ENCODE results near the gene SLC25A19.
A peak's percentile ranks its signal among the peaks of the same experiment; 100 is the strongest.
"Not testable (repeated sequence)": the region's sequence is repeated elsewhere in the genome, so short reads cannot be mapped to it uniquely, and the experiment has no call there.

Gene SLC25A19

DNA sequence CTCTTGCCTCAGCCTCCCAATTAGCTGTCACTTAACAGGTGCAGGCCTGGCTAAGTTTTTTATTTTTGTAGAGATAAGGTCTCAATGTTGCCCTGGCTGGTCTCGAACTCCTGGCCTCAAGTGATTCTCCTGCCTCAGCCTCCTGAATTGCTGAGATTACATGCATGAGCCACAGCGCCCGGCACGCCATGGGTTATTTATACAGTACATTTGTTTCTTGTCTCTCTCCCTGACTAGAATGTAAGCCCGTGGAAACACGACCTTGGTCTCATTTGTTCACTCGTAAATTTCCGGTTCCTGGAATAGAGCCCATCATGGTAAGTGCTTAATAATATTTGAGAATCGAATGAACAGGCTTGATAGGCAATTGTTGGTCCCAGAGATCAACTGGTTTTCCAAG lies 2.0 kb downstream of the SLC25A19 start:
- peak overlapping the region; percentile 77 for H3K27ac ChIP-seq

DNA sequence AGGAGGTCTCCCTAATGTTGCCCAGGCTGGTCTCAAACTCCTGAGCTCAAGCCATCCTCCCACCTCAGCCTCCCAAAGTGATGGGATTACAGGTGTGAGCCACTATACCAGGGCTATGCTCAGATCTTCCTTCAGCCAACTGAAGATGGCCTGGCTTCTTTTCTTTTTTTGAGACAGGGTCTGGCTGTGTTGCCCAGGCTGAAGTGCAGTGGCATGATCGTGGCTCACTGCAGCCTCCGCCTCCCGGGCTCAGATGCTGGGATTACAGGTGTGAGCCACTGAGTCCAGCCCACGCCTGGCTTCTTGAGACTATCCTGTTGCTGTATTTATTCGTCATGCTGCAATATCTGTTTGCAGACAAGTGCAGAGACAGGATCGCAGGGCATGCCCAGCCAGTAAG lies 4.1 kb downstream of the SLC25A19 start:
- no peak for TF ChIP-seq CTCF (conservative IDR thresholded peaks at IDR 0.05)
- H3K27ac ChIP-seq = no peak overlapping the region

More for the DNA sequence above, 2.0 kb downstream of the SLC25A19 start:
- no peak for TF ChIP-seq CTCF (conservative IDR thresholded peaks at IDR 0.05)

DNA sequence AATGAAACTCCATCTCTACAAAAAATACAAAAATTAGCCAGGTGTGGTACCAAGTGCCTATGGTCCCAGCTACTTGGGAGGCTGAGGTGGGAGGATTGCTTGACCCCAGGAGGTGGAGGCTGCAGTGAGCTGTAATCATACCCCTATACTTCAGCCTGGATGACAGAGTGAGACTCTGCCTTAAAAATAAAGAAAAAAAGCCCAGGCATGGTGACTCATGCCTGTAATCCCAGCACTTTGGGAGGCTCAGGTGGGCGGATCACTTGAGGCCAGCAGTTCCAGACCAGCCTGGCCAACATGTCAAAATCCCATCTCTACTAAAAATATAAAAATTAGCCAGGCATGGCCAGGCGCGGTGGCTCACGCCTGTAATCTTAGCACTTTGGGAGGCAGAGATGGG lies 9.0 kb downstream of the SLC25A19 start:
- H3K27ac ChIP-seq = not testable (repeated sequence)

- TF ChIP-seq CTCF (conservative IDR thresholded peaks at IDR 0.05) = no peak
- no peak overlapping the region for H3K27ac ChIP-seq
These were observed 11.6 kb downstream of the SLC25A19 start for GRCh38 chr17:75277664-75278071.

DNA sequence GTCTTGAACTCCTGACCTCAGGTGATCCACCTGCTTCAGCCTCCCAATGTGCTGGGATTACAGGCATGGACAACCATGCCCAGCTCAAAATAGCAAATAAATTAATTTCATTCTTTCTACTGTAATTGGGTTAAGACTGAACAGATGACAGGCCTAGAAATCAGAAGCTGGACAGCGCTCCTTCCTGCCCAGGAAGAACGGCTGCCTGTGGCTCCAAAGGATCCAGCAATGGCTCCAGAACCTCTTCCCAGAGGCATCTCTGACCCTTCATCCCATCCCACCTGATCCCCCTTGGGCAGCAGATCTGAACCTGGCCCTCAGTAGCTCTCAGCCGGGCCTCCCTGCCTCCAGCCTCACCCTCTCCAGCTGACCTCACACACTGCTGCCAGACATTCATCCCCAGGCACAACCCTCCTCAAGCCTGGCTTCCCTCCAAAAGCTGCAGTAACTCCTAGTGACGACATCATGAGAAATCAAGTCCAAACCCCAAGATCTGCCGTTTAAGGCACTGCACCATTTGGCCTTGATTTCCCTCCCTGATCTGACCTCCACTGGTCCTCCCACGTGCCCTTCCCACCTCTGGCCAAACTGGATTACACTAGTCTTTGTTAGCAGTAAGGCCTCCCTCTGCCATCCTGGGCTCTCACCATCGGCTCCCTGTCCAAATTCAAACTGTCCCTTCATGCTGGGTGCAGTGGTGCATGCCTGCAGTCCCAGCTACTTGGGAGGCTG lies 15.1 kb downstream of the SLC25A19 start:
- no peak overlapping the region for H3K27ac ChIP-seq
- no peak for TF ChIP-seq CTCF (conservative IDR thresholded peaks at IDR 0.05)

GRCh38 chr17:75272848-75273184 lies 16.4 kb downstream of the SLC25A19 start:
- TF ChIP-seq CTCF (conservative IDR thresholded peaks at IDR 0.05) = no peak
- peak overlapping the region; percentile 27; the same call in 1 of the 2 replicates for H3K27ac ChIP-seq

GRCh38 chr17:75271955-75272847 lies 17.0 kb downstream of the SLC25A19 start:
- no peak for TF ChIP-seq CTCF (conservative IDR thresholded peaks at IDR 0.05)
- H3K27ac ChIP-seq = peak overlapping the region; percentile 94

Data from VCaP (cell line).